HEK293 (cell line): ENCODE measurements around the gene ABRACL.

ENCODE experiments used
- CTCF ChIA-PET: fragments of 350-600 bp; formaldehyde crosslinking; extraction: SDS; loops from one replicate; lab custom pipeline; 2021; ENCODE audit warnings: antibody characterized with exemption; lab: Yijun Ruan, JAX
- POLR2A ChIA-PET: fragments of 300-600 bp; formaldehyde crosslinking; extraction: SDS; loops from one replicate; lab custom pipeline; 2020; ENCODE audit warnings: antibody characterized with exemption, inconsistent platforms; lab: Yijun Ruan, JAX
- H3K27ac ChIP-seq: fragments of 200-500 bp; sonication (Bioruptor generic); 2 replicates; pipeline ENCODE4 v1.5.1; 2014; ENCODE audit warnings: low read depth, low read length, control low read depth, inconsistent platforms; ENCODE audit errors: extremely low read depth
- H3K36me3 ChIP-seq, 2 experiments: fragments of 200-500 bp in 1 of 2; sonication (Bioruptor generic) in 1 of 2; 1 replicate in 1 of 2; 2 replicates in 1 of 2; pipeline ENCODE4 v1.5.1; 2014 to 2017; ENCODE audit warnings: inconsistent platforms in 2 of 2, low read length in 2 of 2; ENCODE audit not compliant: control insufficient read depth in 2 of 2, insufficient read depth in 1 of 2
- H3K4me1 ChIP-seq: fragments of 200-500 bp; sonication (Bioruptor generic); 2 replicates; pipeline ENCODE4 v1.5.1; 2014; ENCODE audit warnings: mild to moderate bottlenecking, low read length, inconsistent platforms; ENCODE audit not compliant: control insufficient read depth, insufficient read depth
- H3K4me3 ChIP-seq: 2 replicates; pipeline ENCODE4 v1.5.1; 2011; ENCODE audit warnings: low read depth, mild to moderate bottlenecking, control low read depth, low read length, moderate library complexity
- H3K9me3 ChIP-seq: fragments of 200-500 bp; sonication (Bioruptor generic); 2 replicates; pipeline ENCODE4 v1.5.1; 2014; ENCODE audit warnings: low read depth, low read length, inconsistent platforms; ENCODE audit not compliant: control insufficient read depth, insufficient read depth
- ELK4 ChIP-seq: IDR thresholded peaks from 2 replicates; pipeline ENCODE4 v1.6.1; 2011; ENCODE audit warnings: mild to moderate bottlenecking, low read depth, low read length, borderline replicate concordance
- HOXA7 ChIP-seq: sonication (generic); formaldehyde crosslinking; IDR thresholded peaks from 2 replicates; pipeline ENCODE4 v1.8.1; 2022; ENCODE audit warnings: missing genetic modification reagents, borderline replicate concordance
- KLF7 ChIP-seq: fragments of 450-650 bp; formaldehyde crosslinking; IDR thresholded peaks from 2 replicates; pipeline ENCODE4 v1.5.1; 2016; ENCODE audit warnings: missing biosample characterization, missing genetic modification characterization, borderline replicate concordance
- RBAK ChIP-seq: fragments of 450-650 bp; formaldehyde crosslinking; IDR thresholded peaks from 2 replicates; pipeline ENCODE4 v1.5.1; 2016; ENCODE audit warnings: missing biosample characterization, missing genetic modification characterization
- SALL2 ChIP-seq: fragments of 450-650 bp; formaldehyde crosslinking; IDR thresholded peaks from 2 replicates; pipeline ENCODE4 v1.5.0; 2017; ENCODE audit warnings: missing biosample characterization, mild to moderate bottlenecking, missing genetic modification characterization, borderline replicate concordance
- ZBTB49 ChIP-seq: fragments of 450-650 bp; formaldehyde crosslinking; IDR thresholded peaks from 2 replicates; pipeline ENCODE4 v1.5.1; 2016; ENCODE audit warnings: missing biosample characterization, missing genetic modification characterization, low read depth
- ZFP37 ChIP-seq: fragments of 450-650 bp; formaldehyde crosslinking; IDR thresholded peaks from 2 replicates; pipeline ENCODE4 v1.5.1; 2016; ENCODE audit warnings: missing biosample characterization, missing genetic modification characterization
- ZFP69B ChIP-seq: fragments of 450-650 bp; formaldehyde crosslinking; IDR thresholded peaks from 2 replicates; pipeline ENCODE4 v1.5.1; 2016; ENCODE audit warnings: missing biosample characterization, missing genetic modification characterization
- ZNF132 ChIP-seq: fragments of 450-650 bp; formaldehyde crosslinking; IDR thresholded peaks from 2 replicates; pipeline ENCODE4 v1.5.1; 2017; ENCODE audit warnings: missing biosample characterization, missing genetic modification characterization, borderline replicate concordance
- ZNF155 ChIP-seq: fragments of 450-650 bp; formaldehyde crosslinking; IDR thresholded peaks from 2 replicates; pipeline ENCODE4 v1.5.1; 2016; ENCODE audit warnings: missing biosample characterization, missing genetic modification characterization
- ZNF175 ChIP-seq: fragments of 450-650 bp; formaldehyde crosslinking; IDR thresholded peaks from 2 replicates; pipeline ENCODE4 v1.5.1; 2016; ENCODE audit warnings: missing biosample characterization, missing genetic modification characterization
- ZNF26 ChIP-seq: fragments of 450-650 bp; formaldehyde crosslinking; IDR thresholded peaks from 2 replicates; pipeline ENCODE4 v1.5.1; 2016; ENCODE audit warnings: missing biosample characterization, missing genetic modification characterization
- ZNF426 ChIP-seq: fragments of 450-650 bp; formaldehyde crosslinking; IDR thresholded peaks from 2 replicates; pipeline ENCODE4 v1.5.1; 2017; ENCODE audit warnings: missing biosample characterization, missing genetic modification characterization, mild to moderate bottlenecking, inconsistent platforms, moderate library complexity
- ZNF510 ChIP-seq: fragments of 450-650 bp; formaldehyde crosslinking; IDR thresholded peaks from 2 replicates; pipeline ENCODE4 v1.5.1; 2018; ENCODE audit warnings: mild to moderate bottlenecking, missing genetic modification characterization, missing biosample characterization; ENCODE audit not compliant: insufficient replicate concordance
- ZNF585B ChIP-seq: fragments of 450-650 bp; formaldehyde crosslinking; IDR thresholded peaks from 2 replicates; pipeline ENCODE4 v1.5.1; 2016; ENCODE audit warnings: missing biosample characterization, missing genetic modification characterization
- ZNF629 ChIP-seq: fragments of 450-650 bp; formaldehyde crosslinking; IDR thresholded peaks from 2 replicates; pipeline ENCODE4 v1.5.1; 2017; ENCODE audit warnings: missing biosample characterization, missing genetic modification characterization
- ZNF701 ChIP-seq: fragments of 450-650 bp; formaldehyde crosslinking; IDR thresholded peaks from 2 replicates; pipeline ENCODE4 v1.5.1; 2016; ENCODE audit warnings: missing biosample characterization, missing genetic modification characterization
- ZSCAN30 ChIP-seq: fragments of 450-650 bp; IDR thresholded peaks from 2 replicates; pipeline ENCODE4 v1.5.1; 2018; ENCODE audit warnings: missing biosample characterization, mild to moderate bottlenecking, missing genetic modification characterization, moderate library complexity
- TF ChIP-seq, protein P1 (sequence below): fragments of 450-650 bp; formaldehyde crosslinking; IDR thresholded peaks from 2 replicates; pipeline ENCODE4 v1.5.1; 2016; ENCODE audit warnings: missing biosample characterization, missing genetic modification characterization
- TF ChIP-seq, protein P2 (sequence below): fragments of 450-650 bp; formaldehyde crosslinking; IDR thresholded peaks from 2 replicates; pipeline ENCODE4 v1.5.1; 2016; ENCODE audit warnings: missing biosample characterization, missing genetic modification characterization, low read depth
- TF ChIP-seq, protein P3 (sequence below): fragments of 450-650 bp; formaldehyde crosslinking; IDR thresholded peaks from 2 replicates; pipeline ENCODE4 v1.5.1; 2016; ENCODE audit warnings: missing biosample characterization, missing genetic modification characterization, borderline replicate concordance
- TF ChIP-seq, protein P4 (sequence below): fragments of 450-650 bp; formaldehyde crosslinking; IDR thresholded peaks from 2 replicates; pipeline ENCODE4 v1.5.1; 2016; ENCODE audit warnings: missing biosample characterization, missing genetic modification characterization

The ABRACL gene

DNA sequence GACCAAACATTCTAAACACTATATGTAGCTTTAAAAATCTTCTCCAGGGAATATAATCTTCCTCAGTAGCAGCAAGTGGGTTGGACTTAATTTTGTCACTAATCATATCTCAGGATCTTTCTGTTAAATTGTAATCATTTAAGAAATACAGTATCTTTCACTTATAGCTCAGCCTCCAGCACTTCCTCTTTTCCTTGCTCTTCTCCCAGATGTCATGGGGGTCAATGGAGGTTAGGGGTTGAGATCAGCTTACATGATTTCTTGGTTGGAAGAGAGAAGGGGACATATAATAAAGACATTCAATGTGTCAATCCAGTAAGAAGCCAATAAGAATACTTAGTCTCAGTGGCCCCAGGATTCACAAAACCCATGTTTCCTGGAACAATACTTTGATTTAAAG, 24.8 kb upstream of the ABRACL start:
- Histone ChIP-seq H3K27ac (no peak overlapping the region), H3K36me3 (no peaks in the 10 kb centered on the region), H3K4me3 (no peak overlapping the region), H3K4me1 (no peaks in the 10 kb centered on the region), H3K9me3 (no peaks in the 10 kb centered on the region)
- ChIA-PET CTCF (interaction anchor here (1.3 kb wide), 1 partner anchor 15 kb away, joined by 6 read pairs; the partner anchor contains the start of gene REPS1), POLR2A (no interaction called here)
- TF ChIP-seq ZNF510 (tag by site-specific recombination) (no peak), HOXA7 (CRISPR knock-in tag) (no peak), KLF7 (tag by site-specific recombination) (no peak), RBAK (no peak), ZNF155 (tag by site-specific recombination) (no peak), SALL2 (tag by site-specific recombination) (no peak), ZFP37 (tag by site-specific recombination) (no peak), ZNF701 (no peak), ZSCAN30 (tag by site-specific recombination) (no peak), ZNF426 (tag by site-specific recombination) (no peak), ZNF175 (tag by site-specific recombination) (no peak), ZNF585B (tag by site-specific recombination) (no peak), ZNF132 (no peak)
- TF ChIP-seq, protein P1, sequence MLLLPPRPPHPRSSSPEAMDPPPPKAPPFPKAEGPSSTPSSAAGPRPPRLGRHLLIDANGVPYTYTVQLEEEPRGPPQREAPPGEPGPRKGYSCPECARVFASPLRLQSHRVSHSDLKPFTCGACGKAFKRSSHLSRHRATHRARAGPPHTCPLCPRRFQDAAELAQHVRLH (tag by site-specific recombination): no peak
- TF ChIP-seq, protein P2, sequence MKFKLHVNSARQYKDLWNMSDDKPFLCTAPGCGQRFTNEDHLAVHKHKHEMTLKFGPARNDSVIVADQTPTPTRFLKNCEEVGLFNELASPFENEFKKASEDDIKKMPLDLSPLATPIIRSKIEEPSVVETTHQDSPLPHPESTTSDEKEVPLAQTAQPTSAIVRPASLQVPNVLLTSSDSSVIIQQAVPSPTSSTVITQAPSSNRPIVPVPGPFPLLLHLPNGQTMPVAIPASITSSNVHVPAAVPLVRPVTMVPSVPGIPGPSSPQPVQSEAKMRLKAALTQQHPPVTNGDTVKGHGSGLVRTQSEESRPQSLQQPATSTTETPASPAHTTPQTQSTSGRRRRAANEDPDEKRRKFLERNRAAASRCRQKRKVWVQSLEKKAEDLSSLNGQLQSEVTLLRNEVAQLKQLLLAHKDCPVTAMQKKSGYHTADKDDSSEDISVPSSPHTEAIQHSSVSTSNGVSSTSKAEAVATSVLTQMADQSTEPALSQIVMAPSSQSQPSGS: no peak
- TF ChIP-seq, protein P3, sequence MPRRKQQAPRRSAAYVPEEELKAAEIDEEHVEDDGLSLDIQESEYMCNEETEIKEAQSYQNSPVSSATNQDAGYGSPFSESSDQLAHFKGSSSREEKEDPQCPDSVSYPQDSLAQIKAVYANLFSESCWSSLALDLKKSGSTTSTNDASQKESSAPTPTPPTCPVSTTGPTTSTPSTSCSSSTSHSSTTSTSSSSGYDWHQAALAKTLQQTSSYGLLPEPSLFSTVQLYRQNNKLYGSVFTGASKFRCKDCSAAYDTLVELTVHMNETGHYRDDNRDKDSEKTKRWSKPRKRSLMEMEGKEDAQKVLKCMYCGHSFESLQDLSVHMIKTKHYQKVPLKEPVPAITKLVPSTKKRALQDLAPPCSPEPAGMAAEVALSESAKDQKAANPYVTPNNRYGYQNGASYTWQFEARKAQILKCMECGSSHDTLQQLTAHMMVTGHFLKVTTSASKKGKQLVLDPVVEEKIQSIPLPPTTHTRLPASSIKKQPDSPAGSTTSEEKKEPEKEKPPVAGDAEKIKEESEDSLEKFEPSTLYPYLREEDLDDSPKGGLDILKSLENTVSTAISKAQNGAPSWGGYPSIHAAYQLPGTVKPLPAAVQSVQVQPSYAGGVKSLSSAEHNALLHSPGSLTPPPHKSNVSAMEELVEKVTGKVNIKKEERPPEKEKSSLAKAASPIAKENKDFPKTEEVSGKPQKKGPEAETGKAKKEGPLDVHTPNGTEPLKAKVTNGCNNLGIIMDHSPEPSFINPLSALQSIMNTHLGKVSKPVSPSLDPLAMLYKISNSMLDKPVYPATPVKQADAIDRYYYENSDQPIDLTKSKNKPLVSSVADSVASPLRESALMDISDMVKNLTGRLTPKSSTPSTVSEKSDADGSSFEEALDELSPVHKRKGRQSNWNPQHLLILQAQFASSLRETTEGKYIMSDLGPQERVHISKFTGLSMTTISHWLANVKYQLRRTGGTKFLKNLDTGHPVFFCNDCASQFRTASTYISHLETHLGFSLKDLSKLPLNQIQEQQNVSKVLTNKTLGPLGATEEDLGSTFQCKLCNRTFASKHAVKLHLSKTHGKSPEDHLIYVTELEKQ (tag by site-specific recombination): no peak
- TF ChIP-seq, all 188 proteins: peak for 0

GRCh38 chr6:139006477-139006876, 22.1 kb upstream of the ABRACL start:
- no peak overlapping the region for H3K4me3 ChIP-seq
- no peaks in the 10 kb centered on the region for H3K4me1 ChIP-seq
- no peaks in the 10 kb centered on the region for H3K9me3 ChIP-seq
- H3K36me3 ChIP-seq: no peaks in the 10 kb centered on the region
- no peak overlapping the region for H3K27ac ChIP-seq
- ChIA-PET POLR2A (no interaction called here), CTCF (interaction anchor here (1.0 kb wide), 1 partner anchor 18 kb away, joined by 4 read pairs; the partner anchor contains the start of gene REPS1)
- TF ChIP-seq ZNF629 (tag by site-specific recombination) (no peak), ELK4 (no peak), ZNF26 (no peak), ZFP69B (tag by site-specific recombination) (no peak), ZBTB49 (no peak)
- TF ChIP-seq, protein P4, sequence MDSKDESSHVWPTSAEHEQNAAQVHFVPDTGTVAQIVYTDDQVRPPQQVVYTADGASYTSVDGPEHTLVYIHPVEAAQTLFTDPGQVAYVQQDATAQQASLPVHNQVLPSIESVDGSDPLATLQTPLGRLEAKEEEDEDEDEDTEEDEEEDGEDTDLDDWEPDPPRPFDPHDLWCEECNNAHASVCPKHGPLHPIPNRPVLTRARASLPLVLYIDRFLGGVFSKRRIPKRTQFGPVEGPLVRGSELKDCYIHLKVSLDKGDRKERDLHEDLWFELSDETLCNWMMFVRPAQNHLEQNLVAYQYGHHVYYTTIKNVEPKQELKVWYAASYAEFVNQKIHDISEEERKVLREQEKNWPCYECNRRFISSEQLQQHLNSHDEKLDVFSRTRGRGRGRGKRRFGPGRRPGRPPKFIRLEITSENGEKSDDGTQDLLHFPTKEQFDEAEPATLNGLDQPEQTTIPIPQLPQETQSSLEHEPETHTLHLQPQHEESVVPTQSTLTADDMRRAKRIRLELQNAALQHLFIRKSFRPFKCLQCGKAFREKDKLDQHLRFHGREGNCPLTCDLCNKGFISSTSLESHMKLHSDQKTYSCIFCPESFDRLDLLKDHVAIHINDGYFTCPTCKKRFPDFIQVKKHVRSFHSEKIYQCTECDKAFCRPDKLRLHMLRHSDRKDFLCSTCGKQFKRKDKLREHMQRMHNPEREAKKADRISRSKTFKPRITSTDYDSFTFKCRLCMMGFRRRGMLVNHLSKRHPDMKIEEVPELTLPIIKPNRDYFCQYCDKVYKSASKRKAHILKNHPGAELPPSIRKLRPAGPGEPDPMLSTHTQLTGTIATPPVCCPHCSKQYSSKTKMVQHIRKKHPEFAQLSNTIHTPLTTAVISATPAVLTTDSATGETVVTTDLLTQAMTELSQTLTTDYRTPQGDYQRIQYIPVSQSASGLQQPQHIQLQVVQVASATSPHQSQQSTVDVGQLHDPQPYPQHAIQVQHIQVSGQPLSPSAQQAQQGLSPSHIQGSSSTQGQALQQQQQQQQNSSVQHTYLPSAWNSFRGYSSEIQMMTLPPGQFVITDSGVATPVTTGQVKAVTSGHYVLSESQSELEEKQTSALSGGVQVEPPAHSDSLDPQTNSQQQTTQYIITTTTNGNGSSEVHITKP (tag by site-specific recombination): no peak
